OCI-M2 (cell line): ENCODE results near the gene MZB1.
A peak's percentile ranks its signal among the peaks of the same experiment; 100 is the strongest.
"Not testable (repeated sequence)": the region's sequence is repeated elsewhere in the genome, so short reads cannot be mapped to it uniquely, and the experiment has no call there.

Experiments
- DNase-seq: peaks from one replicate; lab custom pipeline; 2025; ENCODE audit not compliant: unreplicated experiment; lab: John Stamatoyannopoulos, UW

The MZB1 gene

GRCh38 chr5:139410993-139411828 is 21.5 kb upstream of the MZB1 start:
- no peak for DNase-seq

- no peak for DNase-seq
These were observed 20.6 kb upstream of the MZB1 start for GRCh38 chr5:139410121-139410992.

- DNase-seq, result not testable (repeated sequence)
These were observed 19.4 kb upstream of the MZB1 start for GRCh38 chr5:139409116-139409515.

- no peak for DNase-seq
These were observed 18.5 kb upstream of the MZB1 start for GRCh38 chr5:139408191-139408590.

GRCh38 chr5:139407517-139407916 is 17.8 kb upstream of the MZB1 start:
- no peak for DNase-seq

GRCh38 chr5:139406963-139407362 is 17.2 kb upstream of the MZB1 start:
- no peak for DNase-seq

GRCh38 chr5:139404484-139404840 is 14.7 kb upstream of the MZB1 start:
- no peak for DNase-seq

GRCh38 chr5:139403787-139404483 is 14.2 kb upstream of the MZB1 start, which contains the start of gene SPATA24:
Gene SPATA24, minus strand, starts transcription at chr5:139404089. Its CDS starts 29 bp downstream, at chr5:139404060.
- DNase-seq, result peak; percentile 81

GRCh38 chr5:139403418-139403786 is 13.7 kb upstream of the MZB1 start:
- DNase-seq, result no peak

GRCh38 chr5:139402561-139403158 is 12.9 kb upstream of the MZB1 start:
- DNase-seq, result no peak

GRCh38 chr5:139401546-139401945 is 11.8 kb upstream of the MZB1 start:
- no peak for DNase-seq

GRCh38 chr5:139399501-139400121 is 9.9 kb upstream of the MZB1 start:
- no peak for DNase-seq

GRCh38 chr5:139397921-139398320 is 8.2 kb upstream of the MZB1 start:
- DNase-seq, result no peak

GRCh38 chr5:139396691-139397090 is 7.0 kb upstream of the MZB1 start:
- DNase-seq, result no peak

GRCh38 chr5:139395844-139396640 is 6.3 kb upstream of the MZB1 start:
- no peak for DNase-seq

GRCh38 chr5:139394654-139395566 is 5.2 kb upstream of the MZB1 start, which contains the start of gene PROB1:
Gene PROB1, minus strand, starts transcription at chr5:139395104. Its CDS starts 23 bp downstream, at chr5:139395081.
- DNase-seq, result no peak

GRCh38 chr5:139394123-139394653 is 4.5 kb upstream of the MZB1 start:
- DNase-seq, result no peak

GRCh38 chr5:139393497-139394122 is 3.9 kb upstream of the MZB1 start:
- no peak for DNase-seq
